ENCODE results near the gene LEPR.

The LEPR gene

GRCh38 chr1:65434255-65434654 lies 13.8 kb downstream of the LEPR start:
- no peak overlapping the region for H3K9ac ChIP-seq
- H3K36me3 ChIP-seq = peaks cover 40% of the 10 kb centered on the region
- 0 out of 2 replicates have a peak, but pooled peaks cover 4% of the 10 kb centered on the region for H4K20me1 ChIP-seq
- no peaks in the 10 kb centered on the region for H3K4me1 ChIP-seq
- no peak overlapping the region for H3K4me3 ChIP-seq
- no peak overlapping the region for H3K27ac ChIP-seq
- H3K27me3 ChIP-seq = no peaks in the 10 kb centered on the region
- no peak overlapping the region for H3K4me2 ChIP-seq
- TF ChIP-seq Cebpa-rat (IDR thresholded peaks at IDR 0.05) = no peak
- no peaks in the 10 kb centered on the region for H3K9me3 ChIP-seq

DNA sequence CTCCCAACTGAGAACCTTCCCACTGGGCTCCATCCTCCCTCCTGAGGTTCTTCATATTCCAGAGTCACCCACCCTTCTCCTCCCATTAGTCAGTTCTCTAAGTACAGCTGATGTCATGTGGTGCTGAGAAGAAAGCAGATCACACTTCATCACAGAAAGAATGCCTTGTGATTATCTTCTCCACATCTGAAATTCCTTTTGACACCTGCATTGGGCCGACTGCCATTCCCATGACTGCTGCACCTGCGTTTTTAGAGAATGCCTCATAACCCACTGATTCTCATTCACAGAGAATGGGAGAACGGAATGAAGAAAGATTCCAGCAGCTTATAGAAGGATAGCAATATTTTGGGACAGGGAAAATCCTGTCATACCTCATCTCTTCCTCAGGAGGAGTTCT lies 14.3 kb downstream of the LEPR start:
- Histone ChIP-seq H3K27me3 (no peaks in the 10 kb centered on the region), H3K9ac (no peak overlapping the region), H3K4me1 (no peaks in the 10 kb centered on the region), H3K4me3 (no peak overlapping the region), H3K27ac (no peak overlapping the region), H4K20me1 (0 out of 2 replicates have a peak, but pooled peaks cover 4% of the 10 kb centered on the region), H3K36me3 (peaks cover 37% of the 10 kb centered on the region), H3K9me3 (no peaks in the 10 kb centered on the region), H3K4me2 (no peak overlapping the region)
- no peak for TF ChIP-seq Cebpa-rat (IDR thresholded peaks at IDR 0.05)

GRCh38 chr1:65435987-65436386 lies 15.5 kb downstream of the LEPR start:
- H3K9ac ChIP-seq = no peak overlapping the region
- H3K27ac ChIP-seq = no peak overlapping the region

DNA sequence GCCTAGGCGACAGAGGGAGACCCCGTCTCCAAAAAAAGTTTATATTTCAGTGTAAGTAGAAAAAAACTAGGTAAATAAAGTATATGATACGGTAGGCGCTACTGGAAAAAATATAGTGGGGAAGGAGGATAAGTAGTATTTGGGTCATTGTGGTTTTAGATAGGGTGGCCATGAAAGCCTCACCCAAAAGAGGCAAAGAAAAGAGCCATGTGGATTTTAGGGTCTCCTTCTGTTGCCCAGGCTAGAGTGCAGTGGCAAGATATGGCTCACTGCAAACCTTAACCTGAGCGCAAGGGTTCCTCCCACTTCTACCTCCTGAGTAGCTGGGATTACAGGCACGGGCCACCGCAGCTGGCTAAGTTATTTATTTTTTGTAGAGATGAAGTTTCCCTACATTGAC lies 17.1 kb downstream of the LEPR start:
- no peaks in the 10 kb centered on the region for H3K9me3 ChIP-seq
- H3K4me1 ChIP-seq = no peaks in the 10 kb centered on the region
- H3K4me2 ChIP-seq = no peak overlapping the region
- H3K9ac ChIP-seq = no peak overlapping the region
- TF ChIP-seq Cebpa-rat (IDR thresholded peaks at IDR 0.05) = no peak
- no peak overlapping the region for H3K4me3 ChIP-seq
- no peaks in the 10 kb centered on the region for H3K27me3 ChIP-seq
- no peaks in the 10 kb centered on the region for H4K20me1 ChIP-seq
- H3K27ac ChIP-seq = no peak overlapping the region
- H3K36me3 ChIP-seq = peaks cover 18% of the 10 kb centered on the region

More at GRCh38 chr1:65435987-65436386, 15.5 kb downstream of the LEPR start:
- no peaks in the 10 kb centered on the region for H4K20me1 ChIP-seq
- no peak overlapping the region for H3K4me3 ChIP-seq
- peaks cover 26% of the 10 kb centered on the region for H3K36me3 ChIP-seq
- TF ChIP-seq Cebpa-rat (IDR thresholded peaks at IDR 0.05) = no peak
- H3K4me1 ChIP-seq = no peaks in the 10 kb centered on the region
- no peak overlapping the region for H3K4me2 ChIP-seq
- no peaks in the 10 kb centered on the region for H3K27me3 ChIP-seq
- no peaks in the 10 kb centered on the region for H3K9me3 ChIP-seq

GRCh38 chr1:65440322-65440900 lies 19.9 kb downstream of the LEPR start:
- no peak for TF ChIP-seq Cebpa-rat (IDR thresholded peaks at IDR 0.05)
- no peaks in the 10 kb centered on the region for H4K20me1 ChIP-seq
- H3K9ac ChIP-seq = no peak overlapping the region
- H3K27me3 ChIP-seq = no peaks in the 10 kb centered on the region
- H3K4me1 ChIP-seq = no peaks in the 10 kb centered on the region
- peaks cover 3% of the 10 kb centered on the region; the same call in 1 of the 2 replicates for H3K36me3 ChIP-seq
- H3K4me3 ChIP-seq = no peak overlapping the region
- H3K4me2 ChIP-seq = no peak overlapping the region
- H3K9me3 ChIP-seq = no peaks in the 10 kb centered on the region
- H3K27ac ChIP-seq = no peak overlapping the region

- no peaks in the 10 kb centered on the region for H3K4me1 ChIP-seq
- no peak for TF ChIP-seq Cebpa-rat (IDR thresholded peaks at IDR 0.05)
- H3K4me2 ChIP-seq = no peak overlapping the region
- H3K27ac ChIP-seq = no peak overlapping the region
- no peaks in the 10 kb centered on the region for H3K36me3 ChIP-seq
- no peak overlapping the region for H3K9ac ChIP-seq
- no peak overlapping the region for H3K4me3 ChIP-seq
- no peaks in the 10 kb centered on the region for H4K20me1 ChIP-seq
- H3K27me3 ChIP-seq = no peaks in the 10 kb centered on the region
- H3K9me3 ChIP-seq = no peaks in the 10 kb centered on the region
Observed at GRCh38 chr1:65440915-65441314, 20.4 kb downstream of the LEPR start.

- no peak overlapping the region for H3K9ac ChIP-seq
- no peak overlapping the region for H3K4me3 ChIP-seq
- H3K27ac ChIP-seq = no peak overlapping the region
- no peaks in the 10 kb centered on the region for H3K4me1 ChIP-seq
- no peaks in the 10 kb centered on the region for H3K27me3 ChIP-seq
- no peaks in the 10 kb centered on the region for H4K20me1 ChIP-seq
- TF ChIP-seq Cebpa-rat (IDR thresholded peaks at IDR 0.05) = no peak
- no peaks in the 10 kb centered on the region for H3K9me3 ChIP-seq
- H3K36me3 ChIP-seq = no peaks in the 10 kb centered on the region
- no peak overlapping the region for H3K4me2 ChIP-seq
Observed at GRCh38 chr1:65441464-65441863, 21.0 kb downstream of the LEPR start.

- H3K27me3 ChIP-seq = no peaks in the 10 kb centered on the region
- H3K9ac ChIP-seq = no peak overlapping the region
- H3K4me2 ChIP-seq = no peak overlapping the region
- no peak for TF ChIP-seq Cebpa-rat (IDR thresholded peaks at IDR 0.05)
- H3K4me1 ChIP-seq = no peaks in the 10 kb centered on the region
- no peaks in the 10 kb centered on the region for H4K20me1 ChIP-seq
- no peak overlapping the region for H3K4me3 ChIP-seq
- no peak overlapping the region for H3K27ac ChIP-seq
- no peaks in the 10 kb centered on the region for H3K36me3 ChIP-seq
- H3K9me3 ChIP-seq = no peaks in the 10 kb centered on the region
Observed at GRCh38 chr1:65442442-65442841, 22.0 kb downstream of the LEPR start.

DNA sequence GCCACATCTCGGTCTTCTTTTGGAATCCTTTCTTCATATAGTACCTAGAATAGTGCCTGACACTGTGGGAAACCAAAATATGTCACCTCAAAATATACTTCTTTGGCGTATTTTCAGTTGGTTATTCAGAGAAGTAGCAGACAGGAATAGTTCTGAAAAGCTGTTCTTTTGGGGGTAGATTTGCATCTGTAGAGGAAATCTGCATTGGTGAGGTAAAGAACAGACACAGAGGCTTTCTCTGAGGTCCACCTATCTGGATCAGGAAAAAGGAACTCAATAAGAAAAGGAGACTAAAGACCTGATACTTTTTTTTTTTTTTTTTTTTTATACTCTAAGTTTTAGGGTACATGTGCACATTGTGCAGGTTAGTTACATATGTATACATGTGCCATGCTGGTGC lies 23.2 kb downstream of the LEPR start:
- Histone ChIP-seq H3K27me3 (no peaks in the 10 kb centered on the region), H3K4me2 (no peak overlapping the region), H3K9ac (no peak overlapping the region), H3K36me3 (no peaks in the 10 kb centered on the region), H3K4me1 (no peaks in the 10 kb centered on the region), H3K9me3 (no peaks in the 10 kb centered on the region), H3K27ac (no peak overlapping the region), H3K4me3 (no peak overlapping the region), H4K20me1 (no peaks in the 10 kb centered on the region)
- no peak for TF ChIP-seq Cebpa-rat (IDR thresholded peaks at IDR 0.05)

DNA sequence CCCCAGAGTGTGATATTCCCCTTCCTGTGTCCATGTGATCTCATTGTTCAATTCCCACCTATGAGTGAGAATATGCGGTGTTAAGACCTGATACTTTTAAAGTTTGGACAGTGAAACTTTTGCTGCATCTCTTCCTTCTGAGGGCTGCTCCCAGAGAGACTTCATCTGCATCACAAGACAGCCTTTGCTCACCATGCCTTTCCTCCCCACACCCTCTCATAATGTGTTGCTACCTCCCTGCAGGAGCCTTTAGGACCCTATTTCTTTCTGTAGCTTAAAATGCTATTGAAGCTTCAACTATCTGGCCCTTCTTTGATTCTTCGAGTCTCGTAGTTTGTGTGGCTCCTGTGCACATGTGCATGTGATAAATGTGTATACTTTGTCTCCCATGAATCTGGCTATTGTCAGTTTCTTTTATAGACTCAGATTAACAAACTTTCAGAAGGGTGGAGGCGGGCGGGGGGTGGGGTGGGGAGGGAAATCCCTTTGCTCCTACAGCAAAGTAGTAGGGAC lies 23.7 kb downstream of the LEPR start:
- no peak overlapping the region for H3K27ac ChIP-seq
- TF ChIP-seq Cebpa-rat (IDR thresholded peaks at IDR 0.05) = no peak
- no peaks in the 10 kb centered on the region for H4K20me1 ChIP-seq
- no peak overlapping the region for H3K4me3 ChIP-seq
- no peaks in the 10 kb centered on the region for H3K36me3 ChIP-seq
- no peak overlapping the region for H3K9ac ChIP-seq
- H3K4me2 ChIP-seq = no peak overlapping the region
- no peaks in the 10 kb centered on the region for H3K9me3 ChIP-seq
- H3K4me1 ChIP-seq = no peaks in the 10 kb centered on the region
- H3K27me3 ChIP-seq = no peaks in the 10 kb centered on the region

DNA sequence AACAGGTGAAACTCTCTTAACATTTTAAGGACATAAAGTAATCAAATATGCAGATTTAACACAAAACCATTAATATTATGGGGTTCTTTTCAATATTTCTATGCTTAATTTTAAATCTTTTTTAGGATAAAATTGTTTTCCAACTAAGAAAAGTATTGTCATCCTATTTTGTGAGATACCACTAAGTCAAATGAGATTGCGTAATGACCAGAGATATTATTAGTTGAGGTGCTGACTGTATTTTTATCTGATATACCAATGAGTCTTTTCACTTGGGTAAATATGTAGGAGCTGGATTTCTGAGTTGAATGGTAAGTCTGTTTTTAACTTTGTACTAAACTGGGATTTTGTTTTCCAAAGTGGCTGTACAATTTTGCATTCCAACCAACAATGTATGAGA lies 25.4 kb downstream of the LEPR start:
- no peak overlapping the region for H3K27ac ChIP-seq
- no peaks in the 10 kb centered on the region for H3K36me3 ChIP-seq
- H3K9me3 ChIP-seq = no peaks in the 10 kb centered on the region
- H3K4me2 ChIP-seq = no peak overlapping the region
- H3K4me3 ChIP-seq = no peak overlapping the region
- H4K20me1 ChIP-seq = no peaks in the 10 kb centered on the region
- no peaks in the 10 kb centered on the region for H3K27me3 ChIP-seq
- peak; percentile 30; the same call in 1 of the 2 replicates for TF ChIP-seq Cebpa-rat (IDR thresholded peaks at IDR 0.05)
- H3K4me1 ChIP-seq = no peaks in the 10 kb centered on the region
- H3K9ac ChIP-seq = no peak overlapping the region
